Panc1 (cell line): Measurements from ENCODE around the gene RARG. TPM values are rescaled to one million over a fixed set of nuclear protein-coding genes. Genes with fewer than 3 reads are reported as not detected.

Source experiments
- ATAC-seq: fragments of 200-7000 bp; cut with Tn5 transposase; 2 replicates; pipeline ENCODE4 v1.9.1; 2020; ENCODE audit warnings: mild to moderate bottlenecking, moderate library complexity
- BruUV-seq: library from RNA; stranded (reverse); fragments of 400-500 nt; replicated peaks from 2 replicates; lab custom pipeline; 2021; lab: Mats Ljungman, UMichigan
- CTCF ChIA-PET: fragments of 300-600 bp; sonication (Branson Sonifier 250); formaldehyde crosslinking; loops from one replicate; lab custom pipeline; 2022; ENCODE audit warnings: antibody characterized with exemption; lab: Charles Lee
- POLR2A ChIA-PET: fragments of 300-600 bp; sonication (Branson Sonifier 250); formaldehyde crosslinking; loops from one replicate; lab custom pipeline; 2022; ENCODE audit warnings: antibody characterized with exemption; lab: Charles Lee
- DNase-seq: peaks from one replicate; pipeline ENCODE4 v3.0.0-alpha.2; 2010; ENCODE audit warnings: low read depth, low spot score
- H3K27ac ChIP-seq: 2 replicates; pipeline ENCODE4 v1.5.1; 2011; ENCODE audit warnings: mild to moderate bottlenecking, low read length, inconsistent platforms
- H3K27me3 ChIP-seq: fragments of 200-500 bp; sonication (Bioruptor generic); 2 replicates; pipeline ENCODE4 v1.6.0; 2014; ENCODE audit warnings: low read length, inconsistent platforms; ENCODE audit not compliant: control insufficient read depth, insufficient read depth
- H3K36me3 ChIP-seq: fragments of 200-500 bp; sonication (Bioruptor generic); 2 replicates; pipeline ENCODE4 v1.5.1; 2014; ENCODE audit warnings: inconsistent platforms, mild to moderate bottlenecking, low read length, moderate library complexity; ENCODE audit not compliant: control insufficient read depth, insufficient read depth
- H3K4me1 ChIP-seq: 2 replicates; pipeline ENCODE4 v1.5.1; 2011; ENCODE audit warnings: inconsistent platforms, mild to moderate bottlenecking, low read length, moderate library complexity; ENCODE audit not compliant: control insufficient read depth, insufficient read depth
- H3K4me3 ChIP-seq, 2 experiments: 2 replicates each; pipeline ENCODE4 v1.5.1; 2011 to 2012; ENCODE audit warnings: low read depth in 2 of 2, low read length in 2 of 2, mild to moderate bottlenecking in 2 of 2, inconsistent platforms in 1 of 2, moderate library complexity in 1 of 2
- H3K9me3 ChIP-seq: fragments of 200-500 bp; sonication (Bioruptor generic); 2 replicates; pipeline ENCODE4 v1.5.1; 2014; ENCODE audit warnings: low read depth, mild to moderate bottlenecking, inconsistent platforms, low read length, moderate library complexity; ENCODE audit not compliant: control insufficient read depth, insufficient read depth
- CTCF ChIP-seq: fragments of 450-650 bp; IDR thresholded peaks from 2 replicates; pipeline ENCODE4 v1.5.1; 2017; ENCODE audit warnings: mild to moderate bottlenecking
- POLR2AphosphoS5 ChIP-seq: IDR thresholded peaks from 2 replicates; pipeline ENCODE4 v1.6.1; 2012; ENCODE audit warnings: mild to moderate bottlenecking, low read depth, low read length, moderate library complexity
- REST ChIP-seq, 2 experiments: IDR thresholded peaks; 2 replicates each; pipeline ENCODE4 v1.6.1; 2011 to 2012; ENCODE audit warnings: low read depth in 2 of 2, control low read depth in 1 of 2, low read length in 1 of 2, mild to moderate bottlenecking in 1 of 2, moderate library complexity in 1 of 2; ENCODE audit not compliant: insufficient read depth in 1 of 2
- SIN3A ChIP-seq: IDR thresholded peaks from 2 replicates; pipeline ENCODE4 v1.6.1; 2012; ENCODE audit warnings: low read depth, mild to moderate bottlenecking, low read length, moderate library complexity, borderline replicate concordance; ENCODE audit not compliant: insufficient read depth
- TCF7L2 ChIP-seq: IDR thresholded peaks from 2 replicates; pipeline ENCODE4 v1.6.1; 2011; ENCODE audit warnings: mild to moderate bottlenecking, low read depth, low read length, inconsistent platforms
- in situ Hi-C: cut with HindIII; loops from 2 replicates; pipeline ENCODE4 v1.10.0; 2016; ENCODE audit warnings: low sequenced_read_pairs, low pct_unique_long_range_greater_than_20kb
- intact Hi-C: fragments of 100-400 bp; cut with micrococcal nuclease; formaldehyde crosslinking; loops from one replicate; pipeline ENCODE4 v1.10.0; 2022; ENCODE audit not compliant: unreplicated experiment
- total RNA-seq: library from RNA; stranded (reverse); gene quantifications from one replicate; pipeline ENCODE4 v1.2.1, GENCODE V29; 2021; ENCODE audit not compliant: unreplicated experiment

The RARG gene
- total RNA-seq, 1 experiment from 2014 or later: 41.2 TPM

- H3K4me3 ChIP-seq: no peak overlapping the region
- DNase-seq (no peak), ATAC-seq (no peak)
- H3K36me3 ChIP-seq: peaks cover 19% of the 10 kb centered on the region
- in situ Hi-C loops (no loop called here), intact Hi-C loops (no loop called here)
- H3K4me1 ChIP-seq: peaks cover 10% of the 10 kb centered on the region
- POLR2A ChIA-PET: interaction anchor here (0.9 kb wide), 1 partner anchor 17 kb away, joined by 7 read pairs; no protein-coding TSS in a partner anchor
- no peak overlapping the region for H3K27ac ChIP-seq
- CTCF ChIA-PET: interaction anchor here (1.6 kb wide), 1 partner anchor 12 kb away, joined by 5 read pairs; no protein-coding TSS in a partner anchor
- H3K27me3 ChIP-seq: no peaks in the 10 kb centered on the region
- TF ChIP-seq SIN3A (no peak), POLR2AphosphoS5 (no peak), REST (IDR thresholded peaks at IDR 0.05; ENCODE audit: insufficient read depth in 1 of 2, low read depth in 2 of 2, low read length in 1 of 2) (no peak), CTCF (no peak), TCF7L2 (no peak)
- BruUV-seq: no TSS peak
- H3K9me3 ChIP-seq: no peaks in the 10 kb centered on the region
Observed at GRCh38 chr12:53187145-53187899, 44.7 kb downstream of the RARG start.

- H3K36me3 ChIP-seq: peaks cover 19% of the 10 kb centered on the region
- TF ChIP-seq CTCF (no peak), POLR2AphosphoS5 (no peak), TCF7L2 (no peak), SIN3A (no peak), REST (IDR thresholded peaks at IDR 0.05; ENCODE audit: insufficient read depth in 1 of 2, low read depth in 2 of 2, low read length in 1 of 2) (no peak)
- intact Hi-C loops (no loop called here), in situ Hi-C loops (no loop called here)
- BruUV-seq: no TSS peak
- H3K4me1 ChIP-seq: peaks cover 16% of the 10 kb centered on the region
- ATAC-seq (no peak), DNase-seq (no peak)
- H3K27me3 ChIP-seq: no peaks in the 10 kb centered on the region
- POLR2A ChIA-PET: no interaction called here
- CTCF ChIA-PET: interaction anchor here (1.6 kb wide), 1 partner anchor 12 kb away, joined by 5 read pairs; no protein-coding TSS in a partner anchor
- no peaks in the 10 kb centered on the region for H3K9me3 ChIP-seq
- H3K27ac ChIP-seq: no peak overlapping the region
- no peak overlapping the region for H3K4me3 ChIP-seq
Observed at GRCh38 chr12:53186745-53187144, 45.3 kb downstream of the RARG start.
